Neuronal stem cell (in vitro differentiated cells): Measurements from ENCODE around the gene DVL3.

ENCODE experiments used
- DNase-seq: peaks from one replicate; pipeline ENCODE4 v3.0.0-alpha.2; 2013; ENCODE audit warnings: low spot score
- H2AFZ ChIP-seq: one replicate; pipeline ENCODE4 v1.6.1; 2013; ENCODE audit warnings: mild to moderate bottlenecking, low read length, inconsistent platforms
- H2AK5ac ChIP-seq: 2 replicates; pipeline ENCODE4 v1.6.1; 2013; ENCODE audit warnings: low read depth, mild to moderate bottlenecking, inconsistent platforms, low read length, moderate library complexity, mixed read lengths
- H2BK120ac ChIP-seq: 2 replicates; pipeline ENCODE4 v1.6.1; 2013; ENCODE audit warnings: low read depth, mild to moderate bottlenecking, inconsistent platforms, low read length, moderate library complexity, mixed read lengths
- H2BK12ac ChIP-seq: one replicate; pipeline ENCODE4 v1.6.1; 2013; ENCODE audit warnings: low read length, inconsistent platforms
- H2BK15ac ChIP-seq: 2 replicates; pipeline ENCODE4 v1.6.1; 2013; ENCODE audit warnings: mild to moderate bottlenecking, low read length, inconsistent platforms, mixed read lengths
- H2BK5ac ChIP-seq: one replicate; pipeline ENCODE4 v1.6.1; 2013; ENCODE audit warnings: inconsistent platforms, mild to moderate bottlenecking, low read length, moderate library complexity
- H3K14ac ChIP-seq: one replicate; pipeline ENCODE4 v1.6.1; 2013; ENCODE audit warnings: low read length, inconsistent platforms
- H3K18ac ChIP-seq: 2 replicates; pipeline ENCODE4 v1.6.1; 2013; ENCODE audit warnings: low read length, inconsistent platforms
- H3K23ac ChIP-seq: 2 replicates; pipeline ENCODE4 v1.6.1; 2013; ENCODE audit warnings: low read depth, mild to moderate bottlenecking, mixed read lengths, low read length, inconsistent platforms; ENCODE audit not compliant: poor library complexity
- H3K27ac ChIP-seq: replicated peaks from 3 replicates; pipeline ENCODE4 v1.5.1; 2013; ENCODE audit warnings: low read length, inconsistent platforms
- H3K27me3 ChIP-seq, 3 experiments: 2 replicates each; pipeline ENCODE4 v1.6.1; 2013; ENCODE audit warnings: low read length in 3 of 3, mild to moderate bottlenecking in 2 of 3, inconsistent platforms in 1 of 3, low read depth in 1 of 3, mixed read lengths in 1 of 3, moderate library complexity in 1 of 3; ENCODE audit not compliant: control insufficient read depth in 3 of 3, insufficient read depth in 3 of 3
- H3K36me3 ChIP-seq, 2 donors: replicated peaks in 1 of 2; 2 replicates each; pipeline ENCODE4 v1.6.1; 2013; ENCODE audit warnings: low read length in 2 of 2; ENCODE audit not compliant: control insufficient read depth in 2 of 2, insufficient read depth in 2 of 2
- H3K4ac ChIP-seq: 2 replicates; pipeline ENCODE4 v1.6.1; 2013; ENCODE audit warnings: inconsistent platforms, mild to moderate bottlenecking, low read length, moderate library complexity
- H3K4me1 ChIP-seq, 2 donors: 1 replicate in 1 of 2; 2 replicates in 1 of 2; pipeline ENCODE4 v1.6.1; 2013; ENCODE audit warnings: low read length in 2 of 2, low read depth in 1 of 2; ENCODE audit not compliant: control insufficient read depth in 2 of 2, insufficient read depth in 1 of 2
- H3K4me2 ChIP-seq: one replicate; pipeline ENCODE4 v1.6.1; 2013; ENCODE audit warnings: mild to moderate bottlenecking, low read length, inconsistent platforms; ENCODE audit not compliant: insufficient read depth, poor library complexity, severe bottlenecking
- H3K4me3 ChIP-seq, 2 donors: 2 replicates each; pipeline ENCODE4 v1.5.1; 2013; ENCODE audit warnings: low read length in 2 of 2, mild to moderate bottlenecking in 2 of 2, inconsistent platforms in 1 of 2, moderate library complexity in 1 of 2
- H3K79me1 ChIP-seq: one replicate; pipeline ENCODE4 v1.6.1; 2013; ENCODE audit warnings: low read depth, mild to moderate bottlenecking, inconsistent platforms, low read length, moderate library complexity
- H3K9ac ChIP-seq: one replicate; pipeline ENCODE4 v1.6.1; 2013; ENCODE audit warnings: mild to moderate bottlenecking, low read depth, low read length, inconsistent platforms; ENCODE audit not compliant: poor library complexity
- H3K9me3 ChIP-seq, 2 donors: replicated peaks in 1 of 2; 2 replicates each; pipeline versions ENCODE3 to v1.6.1; 2013; ENCODE audit warnings: low read length in 2 of 2, mild to moderate bottlenecking in 2 of 2, inconsistent platforms in 1 of 2, low read depth in 1 of 2, mixed read lengths in 1 of 2, moderate library complexity in 1 of 2; ENCODE audit not compliant: control insufficient read depth in 2 of 2, insufficient read depth in 1 of 2
- H4K8ac ChIP-seq: one replicate; pipeline ENCODE4 v1.6.1; 2013; ENCODE audit warnings: low read depth, mild to moderate bottlenecking, inconsistent platforms, low read length, moderate library complexity
- H4K91ac ChIP-seq: one replicate; pipeline ENCODE4 v1.6.1; 2013; ENCODE audit warnings: low read length, low read depth, mild to moderate bottlenecking, inconsistent platforms; ENCODE audit not compliant: poor library complexity
- WGBS, 2 donors: extraction: QIAGEN DNeasy Blood & Tissue Kit; methylation state at CpG; one replicate each; pipeline ENCODE4 v1.1.7; 2013; ENCODE audit warnings: missing lambda C conversion rate in 2 of 2, mixed read lengths in 1 of 2; ENCODE audit not compliant: insufficient read length in 2 of 2, insufficient replicate concordance in 1 of 2; ENCODE audit errors: extremely low coverage in 2 of 2; 5-methylcytosine and 5-hydroxymethylcytosine counted together

The DVL3 gene

DNA sequence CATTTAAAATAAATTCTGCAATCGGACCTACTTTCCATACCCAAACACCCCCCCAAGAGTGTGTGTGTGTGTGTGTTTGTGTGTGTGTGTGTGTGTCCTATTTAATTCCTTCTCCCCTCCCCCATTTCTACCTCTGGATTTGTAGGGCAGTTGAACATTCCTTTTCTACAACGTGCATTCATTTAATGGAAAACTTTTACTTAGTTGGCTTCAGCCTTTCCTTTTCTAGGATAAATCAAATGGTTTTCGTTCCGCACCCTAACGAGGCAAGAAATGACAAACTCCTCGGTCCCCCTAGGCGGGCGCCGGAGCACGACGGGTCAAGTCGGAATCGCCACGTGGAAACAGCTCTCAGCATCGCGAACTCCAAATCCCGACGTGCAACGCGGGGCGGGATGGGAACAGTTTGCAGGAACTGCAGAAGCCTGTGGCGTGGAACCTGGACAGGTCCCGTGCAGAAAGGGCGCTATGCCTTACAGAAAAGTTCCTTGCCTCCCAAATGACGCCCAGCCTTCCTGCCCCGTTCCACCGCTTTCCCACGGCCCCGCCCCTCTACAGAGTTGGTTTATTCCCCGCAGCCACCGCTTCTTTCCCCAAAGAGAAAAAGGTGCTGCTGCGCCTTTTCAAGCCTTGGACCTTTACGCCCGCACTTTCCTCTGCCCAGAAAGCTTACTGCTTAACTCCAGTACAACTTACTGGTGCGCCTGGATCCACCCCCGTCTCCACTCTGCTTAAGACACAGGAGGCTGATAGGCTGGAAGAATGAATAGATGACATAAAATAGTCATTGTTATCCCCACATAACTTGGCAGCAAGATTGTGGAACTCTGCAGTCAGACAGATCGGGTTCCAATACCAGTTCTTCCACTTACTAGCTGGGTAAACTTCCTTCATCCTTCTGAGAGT lies 21.1 kb upstream of the DVL3 start:
- peaks cover 5 to 10% of the 10 kb centered on the region in 2 donors for H3K4me1 ChIP-seq
- no peak overlapping the region for H2AK5ac ChIP-seq
- no CpG with 5 or more reads among the region's 37 CpGs for WGBS, 2 donors

DNA sequence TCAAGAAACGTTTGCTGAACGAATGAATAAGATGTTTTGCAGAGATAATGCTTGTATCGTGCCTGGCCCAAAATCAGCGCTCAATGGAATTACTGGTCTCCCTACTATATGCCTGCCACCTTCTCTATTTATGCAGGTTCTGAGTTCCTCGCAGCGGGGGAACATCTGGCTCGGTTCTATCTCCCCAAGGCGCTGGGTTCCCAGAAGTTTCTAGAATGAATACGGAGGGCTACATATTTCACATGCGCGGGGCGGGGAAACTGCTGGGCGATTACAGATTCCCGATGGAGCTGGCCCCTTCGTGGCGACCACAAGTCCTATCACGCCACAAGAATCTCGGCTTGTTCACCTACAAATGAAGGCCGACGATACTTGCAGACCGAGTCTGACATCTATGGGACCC lies 20.4 kb upstream of the DVL3 start:
- Histone ChIP-seq H3K9me3 (no peaks in the 10 kb centered on the region), H3K23ac (peak overlapping the region; percentile 27), H3K4ac (no peak overlapping the region), H3K9ac (peak overlapping the region; percentile 71), H3K14ac (no peak overlapping the region), H4K8ac (no peak overlapping the region), H3K4me1 (peaks cover 5 to 10% of the 10 kb centered on the region in 2 donors), H3K36me3 (peaks cover 4 to 22% of the 10 kb centered on the region in 2 donors), H3K4me3 (peak overlapping the region; percentile 96 to 99), H2BK15ac (no peak overlapping the region), H3K27ac (peak overlapping the region; percentile 7), H2AK5ac (no peak overlapping the region), H2BK12ac (no peak overlapping the region), H3K27me3 (peaks cover 0 to 4% (median 0%) of the 10 kb centered on the region in 3 experiments), H3K4me2 (peak overlapping the region; percentile 92), H2BK5ac (no peak overlapping the region), H3K79me1 (no peaks in the 10 kb centered on the region), H2BK120ac (no peak overlapping the region), H2AFZ (peak overlapping the region; percentile 94), H4K91ac (no peak overlapping the region), H3K18ac (peak overlapping the region; percentile 50)
- peak; percentile 29 for DNase-seq
- WGBS, 2 donors = no CpG with 5 or more reads among the region's 21 CpGs

More for the DNA sequence above, 21.1 kb upstream of the DVL3 start:
- Histone ChIP-seq H3K4ac (no peak overlapping the region), H3K14ac (no peak overlapping the region), H3K27ac (peak overlapping the region; percentile 7), H3K18ac (no peak overlapping the region), H3K9ac (peak overlapping the region; percentile 55), H2AFZ (peak overlapping the region; percentile 94), H3K23ac (no peak overlapping the region), H3K4me2 (peak overlapping the region; percentile 92), H4K8ac (no peak overlapping the region), H3K4me3 (peak overlapping the region; percentile 96 to 99), H3K79me1 (no peaks in the 10 kb centered on the region), H2BK15ac (no peak overlapping the region), H3K9me3 (no peaks in the 10 kb centered on the region), H3K27me3 (peaks cover 0 to 4% (median 0%) of the 10 kb centered on the region in 3 experiments), H3K36me3 (peaks cover 4 to 19% of the 10 kb centered on the region in 2 donors), H2BK12ac (no peak overlapping the region), H2BK5ac (no peak overlapping the region), H2BK120ac (no peak overlapping the region), H4K91ac (no peak overlapping the region)
- DNase-seq = peak; percentile 59

DNA sequence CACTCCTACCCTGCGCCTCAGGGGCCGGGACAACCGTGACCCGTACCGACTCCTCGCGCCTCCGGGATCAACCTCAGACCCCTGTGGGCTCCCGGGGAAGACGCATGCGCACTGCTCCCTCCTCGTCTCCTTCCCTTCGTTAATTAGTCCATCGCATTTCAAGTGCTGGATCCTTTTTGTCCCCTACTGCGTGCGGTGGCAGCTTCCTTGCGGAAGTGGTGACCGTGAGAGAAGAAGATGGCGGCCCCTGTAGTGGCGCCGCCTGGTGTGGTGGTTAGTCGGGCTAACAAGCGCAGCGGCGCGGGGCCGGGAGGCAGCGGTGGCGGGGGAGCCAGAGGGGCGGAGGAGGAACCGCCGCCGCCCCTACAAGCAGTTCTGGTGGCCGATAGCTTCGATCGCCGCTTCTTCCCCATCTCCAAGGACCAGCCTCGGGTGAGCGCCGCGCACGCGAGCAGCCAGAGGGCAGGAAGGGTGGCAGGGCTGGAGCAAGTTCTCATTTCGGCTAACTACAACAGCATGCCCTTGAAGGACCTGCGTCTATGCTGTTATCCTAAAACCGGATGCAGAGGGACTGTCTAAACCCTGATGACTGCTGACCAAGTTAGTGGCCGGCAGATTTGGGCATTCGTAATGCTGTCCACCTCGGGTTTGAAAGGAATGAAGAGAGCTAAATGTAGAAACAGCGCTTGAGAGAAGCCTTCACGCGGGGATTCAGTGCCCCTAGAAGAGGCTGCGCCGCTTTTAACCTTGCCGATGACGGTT lies 19.8 kb upstream of the DVL3 start, which contains the start of gene EIF2B5:
TSS of gene EIF2B5 (plus strand) at position 210 of the 762 bp plus-strand sequence. CDS start at position 238, 28 bp downstream.
- H2AK5ac ChIP-seq = no peak within 1 kb of the TSS
- H2BK12ac ChIP-seq = no peak within 1 kb of the TSS
- H3K27ac ChIP-seq = peak within 1 kb of the TSS; percentile 7
- no peak within 1 kb of the TSS for H2BK120ac ChIP-seq
- H3K4ac ChIP-seq = no peak within 1 kb of the TSS
- peak within 1 kb of the TSS; percentile 94 for H2AFZ ChIP-seq
- H3K36me3 ChIP-seq = peaks cover 7 to 28% of the 10 kb centered on the region in 2 donors
- no CpG with 5 or more reads among the region's 56 CpGs for WGBS, 2 donors
- H3K23ac ChIP-seq = peak within 1 kb of the TSS; percentile 27
- H3K9me3 ChIP-seq = no peaks in the 10 kb centered on the region
- H3K9ac ChIP-seq = peak within 1 kb of the TSS; percentile 87
- peaks cover 5 to 10% of the 10 kb centered on the region in 2 donors for H3K4me1 ChIP-seq
- peak; percentile 92 for DNase-seq
- no peak within 1 kb of the TSS for H2BK15ac ChIP-seq
- peak within 1 kb of the TSS; percentile 73 for H3K18ac ChIP-seq
- H3K4me3 ChIP-seq = peak within 1 kb of the TSS; percentile 96 to 99
- no peak within 1 kb of the TSS for H4K91ac ChIP-seq
- H3K4me2 ChIP-seq = peak within 1 kb of the TSS; percentile 92
- no peaks in the 10 kb centered on the region for H3K79me1 ChIP-seq
- H4K8ac ChIP-seq = no peak within 1 kb of the TSS
- peaks cover 0 to 4% (median 0%) of the 10 kb centered on the region in 3 experiments for H3K27me3 ChIP-seq
- no peak within 1 kb of the TSS for H3K14ac ChIP-seq
- no peak within 1 kb of the TSS for H2BK5ac ChIP-seq
